ENCODE measurements around the gene MYO18B.

- TF ChIP-seq POLR2A (IDR thresholded peaks at IDR 0.05; ENCODE audit: low read depth) (no peak), CTCF (IDR thresholded peaks at IDR 0.05) (no peak), EP300 (IDR thresholded peaks at IDR 0.05) (no peak)
Observed at GRCh38 chr22:25922141-25922540, 180.2 kb downstream of the MYO18B start.

Measured in esophagus muscularis mucosa (tissue), 4 donors.